Kidney epithelial cell (primary cell): ENCODE measurements around the gene OR1D2. TPM values are rescaled to one million over a fixed set of nuclear protein-coding genes. Genes with fewer than 3 reads are reported as not detected.

ENCODE experiments used
- DNase-seq: peaks from one replicate; pipeline ENCODE4 v3.0.0-alpha.2; 2010; ENCODE audit warnings: low read depth
- H3K27me3 ChIP-seq: 2 replicates; pipeline ENCODE4 v1.6.0; 2011; ENCODE audit warnings: low read length; ENCODE audit not compliant: control insufficient read depth, insufficient read depth
- H3K36me3 ChIP-seq: 2 replicates; pipeline ENCODE4 v1.5.1; 2011; ENCODE audit warnings: low read length; ENCODE audit not compliant: control insufficient read depth, insufficient read depth
- H3K4me3 ChIP-seq: 2 replicates; pipeline ENCODE4 v1.5.1; 2011; ENCODE audit warnings: low read depth, mild to moderate bottlenecking, control low read depth, low read length
- CTCF ChIP-seq: IDR thresholded peaks from 2 replicates; pipeline ENCODE4 v1.5.1; 2011; ENCODE audit warnings: mild to moderate bottlenecking, moderate library complexity, low read length, control low read depth, inconsistent platforms; ENCODE audit not compliant: insufficient read depth, poor library complexity, severe bottlenecking
- total RNA-seq: library from RNA; depleted of rRNA; stranded (reverse); fragments of >200 nt; gene quantifications from 2 replicates; pipeline ENCODE4 v1.2.3, GENCODE V29; 2015

Gene OR1D2
- total RNA-seq, 1 donor from 2014 or later, result not detected

GRCh38 chr17:3048727-3049471, 55.3 kb downstream of the OR1D2 start:
- TF ChIP-seq CTCF, result peak; percentile 86
- H3K4me3 ChIP-seq, result peak overlapping the region; percentile 59
- H3K27me3 ChIP-seq, result no peaks in the 10 kb centered on the region
- DNase-seq, result peak; percentile 95
- H3K36me3 ChIP-seq, result no peaks in the 10 kb centered on the region

GRCh38 chr17:3046753-3047152, 57.5 kb downstream of the OR1D2 start:
- no peak for DNase-seq
- Histone ChIP-seq H3K27me3 (no peaks in the 10 kb centered on the region), H3K36me3 (no peaks in the 10 kb centered on the region), H3K4me3 (no peak overlapping the region)
- no peak for TF ChIP-seq CTCF

GRCh38 chr17:3043737-3044365, 60.4 kb downstream of the OR1D2 start:
- Histone ChIP-seq H3K36me3 (no peaks in the 10 kb centered on the region), H3K27me3 (peaks cover 4% of the 10 kb centered on the region), H3K4me3 (no peak overlapping the region)
- no peak for DNase-seq
- TF ChIP-seq CTCF, result peak; percentile 25

GRCh38 chr17:3040882-3041281, 63.3 kb downstream of the OR1D2 start:
- no peak for TF ChIP-seq CTCF
- Histone ChIP-seq H3K4me3 (no peak overlapping the region), H3K36me3 (no peaks in the 10 kb centered on the region), H3K27me3 (peaks cover 4% of the 10 kb centered on the region)
- DNase-seq, result no peak

- H3K27me3 ChIP-seq, result peaks cover 4% of the 10 kb centered on the region
- TF ChIP-seq CTCF, result no peak
- DNase-seq, result no peak
- no peak overlapping the region for H3K4me3 ChIP-seq
- H3K36me3 ChIP-seq, result no peaks in the 10 kb centered on the region
Observed at GRCh38 chr17:3039736-3040135, 64.5 kb downstream of the OR1D2 start.
